ENCODE data around the gene SLC6A7.
"Not testable (repeated sequence)": the region's sequence is repeated elsewhere in the genome, so short reads cannot be mapped to it uniquely, and the experiment has no call there.

Gene SLC6A7

GRCh38 chr5:150217873-150218692 is 28.2 kb downstream of the SLC6A7 start:
- peak; percentile 90 for DNase-seq (ENCODE audit: low spot score)

- DNase-seq (ENCODE audit: low spot score): no peak
Observed at GRCh38 chr5:150218693-150219035, 28.8 kb downstream of the SLC6A7 start.

- no peak for DNase-seq (ENCODE audit: low spot score)
Observed at GRCh38 chr5:150219142-150219541, 29.3 kb downstream of the SLC6A7 start.

GRCh38 chr5:150219861-150220260 is 30.0 kb downstream of the SLC6A7 start:
- no peak for DNase-seq (ENCODE audit: low spot score)

GRCh38 chr5:150221471-150221870 is 31.6 kb downstream of the SLC6A7 start:
- DNase-seq (ENCODE audit: low spot score): no peak

GRCh38 chr5:150222906-150223305 is 33.0 kb downstream of the SLC6A7 start:
- no peak for DNase-seq (ENCODE audit: low spot score)

GRCh38 chr5:150223474-150223873 is 33.6 kb downstream of the SLC6A7 start:
- DNase-seq (ENCODE audit: low spot score): no peak

GRCh38 chr5:150224483-150225027 is 34.7 kb downstream of the SLC6A7 start:
- DNase-seq (ENCODE audit: low spot score): no peak

- no peak for DNase-seq (ENCODE audit: low spot score)
Observed at GRCh38 chr5:150227036-150227435, 37.2 kb downstream of the SLC6A7 start.

GRCh38 chr5:150227606-150228273 is 37.9 kb downstream of the SLC6A7 start:
- no peak for DNase-seq (ENCODE audit: low spot score)

- no peak for DNase-seq (ENCODE audit: low spot score)
Observed at GRCh38 chr5:150229571-150229970, 39.7 kb downstream of the SLC6A7 start.

GRCh38 chr5:150230842-150231241 is 41.0 kb downstream of the SLC6A7 start:
- no peak for DNase-seq (ENCODE audit: low spot score)

- DNase-seq (ENCODE audit: low spot score): not testable (repeated sequence)
Observed at GRCh38 chr5:150233706-150234105, 43.8 kb downstream of the SLC6A7 start.

- peak; percentile 26 for DNase-seq (ENCODE audit: low spot score)
Observed at GRCh38 chr5:150234576-150235499, 45.0 kb downstream of the SLC6A7 start.

GRCh38 chr5:150235500-150235854 is 45.6 kb downstream of the SLC6A7 start:
- no peak for DNase-seq (ENCODE audit: low spot score)

GRCh38 chr5:150236313-150236712 is 46.5 kb downstream of the SLC6A7 start:
- no peak for DNase-seq (ENCODE audit: low spot score)

- DNase-seq (ENCODE audit: low spot score): no peak
Observed at GRCh38 chr5:150236981-150237754, 47.3 kb downstream of the SLC6A7 start.

- no peak for DNase-seq (ENCODE audit: low spot score)
Observed at GRCh38 chr5:150238646-150239045, 48.8 kb downstream of the SLC6A7 start.

- DNase-seq (ENCODE audit: low spot score): no peak
Observed at GRCh38 chr5:150239099-150239793, 49.4 kb downstream of the SLC6A7 start.

GRCh38 chr5:150239794-150240122 is 49.9 kb downstream of the SLC6A7 start:
- DNase-seq (ENCODE audit: low spot score): no peak
